Neural progenitor cell (in vitro differentiated cells): ENCODE results near the gene ARPC5L.

Experiments used
- EZH2 ChIP-seq: fragments of 200-600 bp; sonication (generic); IDR thresholded peaks from 2 replicates; pipeline ENCODE4 v1.6.1; 2017; ENCODE audit warnings: antibody characterized with exemption, mild to moderate bottlenecking, moderate library complexity
- TF ChIP-seq, protein P1 (sequence below): fragments of 200-600 bp; sonication (generic); IDR thresholded peaks from 2 replicates; pipeline ENCODE4 v1.5.1; 2017; ENCODE audit warnings: antibody characterized with exemption, mild to moderate bottlenecking

DNA sequence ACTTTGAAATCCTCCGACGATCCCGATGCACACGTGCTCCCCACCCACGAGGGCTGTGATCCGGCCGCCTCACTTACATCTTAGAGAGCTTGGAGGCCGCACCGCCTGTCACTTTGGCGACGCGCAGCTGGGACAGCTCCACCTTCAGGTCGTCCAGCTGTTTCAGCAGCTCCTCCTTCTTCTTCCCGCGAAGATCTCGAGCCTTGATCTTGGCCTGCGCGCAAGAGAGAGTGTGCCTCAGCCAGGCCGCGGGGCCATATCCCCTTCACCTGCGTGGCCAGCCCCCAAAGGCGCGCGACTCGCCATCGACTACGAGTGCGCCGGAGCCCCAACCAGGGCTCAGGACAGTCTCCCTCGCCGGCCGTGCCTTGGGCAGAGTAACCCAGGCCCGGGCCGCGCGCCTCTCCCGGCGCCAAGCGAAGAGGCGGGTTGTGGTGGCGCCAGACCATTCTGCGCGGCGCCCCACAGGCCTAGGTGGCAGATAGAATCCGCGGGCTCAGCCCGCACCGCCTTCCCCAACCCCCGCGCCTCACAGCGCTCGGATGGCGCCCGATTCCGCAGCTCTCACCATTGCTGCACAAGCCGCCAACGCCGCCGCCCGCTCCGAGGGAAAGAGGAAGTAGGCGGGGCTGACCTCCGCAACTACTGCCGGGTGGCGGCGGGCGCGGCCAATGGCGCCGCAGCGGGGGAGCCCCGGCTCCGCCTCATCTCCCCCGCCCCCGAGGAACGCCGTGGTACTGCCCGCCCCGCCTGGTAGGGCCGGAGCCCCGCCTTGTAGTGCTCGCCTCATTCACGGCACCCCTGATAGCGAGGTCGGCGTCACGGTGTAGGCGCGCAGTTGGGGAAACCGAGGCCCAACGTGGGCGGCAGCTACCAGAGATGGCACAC, at the start of gene ARPC5L, which contains the start of gene RPL35:
- TF ChIP-seq, protein P1, sequence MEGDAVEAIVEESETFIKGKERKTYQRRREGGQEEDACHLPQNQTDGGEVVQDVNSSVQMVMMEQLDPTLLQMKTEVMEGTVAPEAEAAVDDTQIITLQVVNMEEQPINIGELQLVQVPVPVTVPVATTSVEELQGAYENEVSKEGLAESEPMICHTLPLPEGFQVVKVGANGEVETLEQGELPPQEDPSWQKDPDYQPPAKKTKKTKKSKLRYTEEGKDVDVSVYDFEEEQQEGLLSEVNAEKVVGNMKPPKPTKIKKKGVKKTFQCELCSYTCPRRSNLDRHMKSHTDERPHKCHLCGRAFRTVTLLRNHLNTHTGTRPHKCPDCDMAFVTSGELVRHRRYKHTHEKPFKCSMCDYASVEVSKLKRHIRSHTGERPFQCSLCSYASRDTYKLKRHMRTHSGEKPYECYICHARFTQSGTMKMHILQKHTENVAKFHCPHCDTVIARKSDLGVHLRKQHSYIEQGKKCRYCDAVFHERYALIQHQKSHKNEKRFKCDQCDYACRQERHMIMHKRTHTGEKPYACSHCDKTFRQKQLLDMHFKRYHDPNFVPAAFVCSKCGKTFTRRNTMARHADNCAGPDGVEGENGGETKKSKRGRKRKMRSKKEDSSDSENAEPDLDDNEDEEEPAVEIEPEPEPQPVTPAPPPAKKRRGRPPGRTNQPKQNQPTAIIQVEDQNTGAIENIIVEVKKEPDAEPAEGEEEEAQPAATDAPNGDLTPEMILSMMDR: peak; percentile 34
- no peak for TF ChIP-seq EZH2
